GM12801 (cell line): ENCODE data around the gene GPX5.

ENCODE experiments used
- TF ChIP-seq, protein P1 (sequence below): IDR thresholded peaks from one replicate; pipeline ENCODE4 v1.5.1; 2011; ENCODE audit warnings: control low read depth; ENCODE audit not compliant: insufficient read length; ENCODE audit errors: extremely low read depth

The GPX5 gene, protein sequence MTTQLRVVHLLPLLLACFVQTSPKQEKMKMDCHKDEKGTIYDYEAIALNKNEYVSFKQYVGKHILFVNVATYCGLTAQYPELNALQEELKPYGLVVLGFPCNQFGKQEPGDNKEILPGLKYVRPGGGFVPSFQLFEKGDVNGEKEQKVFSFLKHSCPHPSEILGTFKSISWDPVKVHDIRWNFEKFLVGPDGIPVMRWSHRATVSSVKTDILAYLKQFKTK

GRCh38 chr6:28525496-28526039 lies at the start of gene GPX5:
TSS of gene GPX5 (plus strand) at chr6:28525881. CDS start at chr6:28526014, 133 bp downstream.
- TF ChIP-seq, protein P1, sequence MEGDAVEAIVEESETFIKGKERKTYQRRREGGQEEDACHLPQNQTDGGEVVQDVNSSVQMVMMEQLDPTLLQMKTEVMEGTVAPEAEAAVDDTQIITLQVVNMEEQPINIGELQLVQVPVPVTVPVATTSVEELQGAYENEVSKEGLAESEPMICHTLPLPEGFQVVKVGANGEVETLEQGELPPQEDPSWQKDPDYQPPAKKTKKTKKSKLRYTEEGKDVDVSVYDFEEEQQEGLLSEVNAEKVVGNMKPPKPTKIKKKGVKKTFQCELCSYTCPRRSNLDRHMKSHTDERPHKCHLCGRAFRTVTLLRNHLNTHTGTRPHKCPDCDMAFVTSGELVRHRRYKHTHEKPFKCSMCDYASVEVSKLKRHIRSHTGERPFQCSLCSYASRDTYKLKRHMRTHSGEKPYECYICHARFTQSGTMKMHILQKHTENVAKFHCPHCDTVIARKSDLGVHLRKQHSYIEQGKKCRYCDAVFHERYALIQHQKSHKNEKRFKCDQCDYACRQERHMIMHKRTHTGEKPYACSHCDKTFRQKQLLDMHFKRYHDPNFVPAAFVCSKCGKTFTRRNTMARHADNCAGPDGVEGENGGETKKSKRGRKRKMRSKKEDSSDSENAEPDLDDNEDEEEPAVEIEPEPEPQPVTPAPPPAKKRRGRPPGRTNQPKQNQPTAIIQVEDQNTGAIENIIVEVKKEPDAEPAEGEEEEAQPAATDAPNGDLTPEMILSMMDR, result no peak

- TF ChIP-seq, protein P1, result no peak
These were observed 47.2 kb upstream of the GPX5 start for GRCh38 chr6:28478518-28478917.

DNA sequence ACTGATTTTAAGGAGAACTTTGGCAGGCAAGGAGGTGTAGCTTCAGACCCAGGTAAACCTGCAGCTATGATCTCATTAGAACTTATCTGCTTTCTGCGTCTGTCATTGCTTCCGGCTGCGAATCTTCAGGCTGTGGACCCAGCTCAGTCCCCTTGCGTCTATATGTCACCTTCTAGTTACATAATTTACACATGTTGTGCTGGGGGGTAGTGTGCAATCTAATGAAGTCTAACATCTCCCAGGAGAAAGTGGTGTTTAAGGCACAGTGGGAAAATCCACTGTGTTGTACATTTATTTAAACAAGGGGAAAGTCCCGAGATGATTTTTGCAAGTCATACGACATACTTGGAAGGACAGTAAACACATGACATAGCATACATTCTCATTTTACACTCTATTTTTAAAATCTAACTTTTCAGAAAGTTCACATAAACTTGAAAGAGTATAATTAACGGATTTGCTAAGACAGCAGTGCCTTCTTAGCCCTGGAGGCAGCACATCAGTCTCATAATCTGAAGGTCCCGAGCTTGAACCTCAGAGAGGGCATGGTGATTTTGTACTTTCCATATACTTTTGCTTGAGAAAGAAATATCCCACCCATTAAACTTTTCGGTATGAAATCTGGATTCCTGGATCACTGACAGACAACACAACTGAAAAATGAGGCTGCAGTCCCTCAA lies 45.3 kb upstream of the GPX5 start:
- TF ChIP-seq, protein P1, result no peak

- TF ChIP-seq, protein P1, result no peak
These were observed 40.2 kb upstream of the GPX5 start for GRCh38 chr6:28485482-28485881.

DNA sequence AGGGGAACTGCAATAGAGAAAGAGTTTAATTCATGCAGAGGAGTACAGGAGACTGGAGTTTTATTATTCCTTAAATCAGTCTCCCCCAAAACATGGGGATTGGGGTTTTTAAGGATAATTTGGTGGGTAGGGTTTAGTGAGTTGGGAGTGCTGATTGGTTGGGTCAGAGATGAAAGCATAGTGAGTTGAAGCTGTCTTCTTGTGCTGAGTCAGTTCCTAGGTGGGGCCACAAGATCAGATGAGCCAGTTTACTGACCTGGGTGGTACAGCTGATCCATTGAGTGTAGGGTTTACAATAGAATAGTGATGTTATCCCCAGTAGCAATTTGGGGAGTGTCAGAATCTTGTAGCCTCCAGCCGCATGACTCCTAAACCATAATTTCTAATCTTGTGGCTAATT lies 39.1 kb upstream of the GPX5 start:
- TF ChIP-seq, protein P1, result no peak

DNA sequence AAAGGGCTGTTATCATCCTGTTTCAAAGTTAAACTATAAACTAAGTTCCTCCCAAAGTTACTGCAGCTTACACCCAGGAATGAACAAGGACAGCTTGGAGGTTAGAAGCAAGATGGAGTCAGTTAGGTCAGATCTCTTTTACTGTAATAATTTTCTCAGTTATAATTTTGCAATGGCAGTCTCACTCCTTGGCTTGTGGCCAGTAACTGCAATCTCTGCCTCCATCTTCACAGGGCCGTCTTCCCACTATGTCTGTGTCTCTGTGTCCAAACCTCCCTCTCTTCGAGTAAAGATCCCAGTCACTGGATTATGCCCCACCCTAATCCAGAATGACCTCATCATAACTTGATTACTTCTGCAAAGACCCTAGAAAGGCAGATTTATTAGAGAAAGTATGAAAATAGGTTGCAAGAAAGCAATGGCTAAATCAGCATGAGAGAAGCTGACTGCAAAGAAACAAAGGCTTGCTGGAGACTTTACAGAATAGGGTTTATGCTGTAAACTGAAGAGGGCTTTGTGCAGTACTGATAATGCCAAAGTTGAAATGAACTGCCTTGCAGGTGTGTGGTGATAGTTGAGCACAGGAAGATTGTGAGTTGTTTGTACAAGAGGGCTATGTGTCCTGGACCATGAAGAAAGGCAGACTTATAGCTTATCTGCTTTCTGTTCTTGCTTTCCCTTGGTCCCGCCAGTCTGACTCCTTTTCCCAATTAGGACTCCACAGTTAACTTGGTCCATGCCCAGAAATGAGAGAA lies 38.5 kb upstream of the GPX5 start:
- TF ChIP-seq, protein P1, result no peak

DNA sequence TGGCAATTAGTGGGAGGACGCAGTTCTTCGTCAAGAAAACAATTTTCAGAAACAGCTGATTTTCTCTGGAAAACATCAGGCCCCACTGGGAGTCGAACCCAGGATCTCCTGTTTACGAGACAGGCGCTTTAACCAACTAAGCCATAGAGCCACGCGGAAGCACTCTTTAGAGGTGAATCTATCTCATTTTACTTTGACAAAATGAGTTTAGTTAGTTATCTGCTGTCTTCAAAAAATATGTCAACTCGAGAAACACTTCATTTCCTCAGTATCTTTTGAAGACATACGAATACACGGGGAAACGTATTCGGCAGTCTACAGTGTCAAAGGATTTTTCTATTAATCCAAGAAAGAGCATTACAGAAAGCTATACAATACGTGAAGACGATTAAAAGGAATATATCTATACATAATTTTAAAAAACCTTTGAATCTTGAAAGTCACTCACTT lies 36.7 kb upstream of the GPX5 start:
- TF ChIP-seq, protein P1, result no peak
